Measurements from ENCODE around the gene SCGB3A2. TPM values are rescaled to one million over a fixed set of nuclear protein-coding genes. Genes with fewer than 3 reads are reported as not detected.

The SCGB3A2 gene
- total RNA-seq, 1 experiment from 2014 or later = not detected

DNA sequence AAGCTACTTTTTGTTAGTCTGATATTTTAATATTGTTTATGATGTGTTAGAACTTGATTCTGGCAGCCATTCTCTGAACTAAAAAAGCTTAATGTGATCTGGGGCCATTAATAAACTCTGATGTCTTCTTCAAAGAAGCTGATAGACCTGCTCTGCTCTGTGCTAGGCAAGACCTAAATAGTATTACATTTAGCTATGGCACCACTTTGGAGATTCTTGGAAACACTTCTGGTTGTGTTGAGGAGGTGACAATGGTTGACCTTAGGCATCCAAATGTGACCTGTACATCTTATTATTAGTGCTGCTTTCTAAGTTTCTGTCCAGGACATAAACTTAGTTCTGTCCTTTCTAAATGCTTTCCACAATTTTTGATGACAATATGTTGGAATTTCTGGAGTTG lies 21.7 kb upstream of the SCGB3A2 start:
- H3K9me3 Mint-ChIP-seq (ENCODE audit: low read depth, unreplicated experiment) = peaks cover 3% of the 10 kb centered on the region
- H3K36me3 Mint-ChIP-seq (ENCODE audit: insufficient read depth, unreplicated experiment) = no peaks in the 10 kb centered on the region
- CTCF ChIA-PET = interaction anchor here (1.3 to 2.0 kb wide), 2 partner anchors 30 to 78 kb away, joined by 12 to 16 read pairs; no protein-coding TSS in a partner anchor
- H3K27me3 Mint-ChIP-seq (ENCODE audit: unreplicated experiment) = no peaks in the 10 kb centered on the region
- no peak overlapping the region for H3K4me3 Mint-ChIP-seq (ENCODE audit: low read depth, unreplicated experiment)
- TF ChIP-seq, protein P1, sequence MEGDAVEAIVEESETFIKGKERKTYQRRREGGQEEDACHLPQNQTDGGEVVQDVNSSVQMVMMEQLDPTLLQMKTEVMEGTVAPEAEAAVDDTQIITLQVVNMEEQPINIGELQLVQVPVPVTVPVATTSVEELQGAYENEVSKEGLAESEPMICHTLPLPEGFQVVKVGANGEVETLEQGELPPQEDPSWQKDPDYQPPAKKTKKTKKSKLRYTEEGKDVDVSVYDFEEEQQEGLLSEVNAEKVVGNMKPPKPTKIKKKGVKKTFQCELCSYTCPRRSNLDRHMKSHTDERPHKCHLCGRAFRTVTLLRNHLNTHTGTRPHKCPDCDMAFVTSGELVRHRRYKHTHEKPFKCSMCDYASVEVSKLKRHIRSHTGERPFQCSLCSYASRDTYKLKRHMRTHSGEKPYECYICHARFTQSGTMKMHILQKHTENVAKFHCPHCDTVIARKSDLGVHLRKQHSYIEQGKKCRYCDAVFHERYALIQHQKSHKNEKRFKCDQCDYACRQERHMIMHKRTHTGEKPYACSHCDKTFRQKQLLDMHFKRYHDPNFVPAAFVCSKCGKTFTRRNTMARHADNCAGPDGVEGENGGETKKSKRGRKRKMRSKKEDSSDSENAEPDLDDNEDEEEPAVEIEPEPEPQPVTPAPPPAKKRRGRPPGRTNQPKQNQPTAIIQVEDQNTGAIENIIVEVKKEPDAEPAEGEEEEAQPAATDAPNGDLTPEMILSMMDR (IDR thresholded peaks at IDR 0.05; ENCODE audit: unreplicated experiment) = no peak
- H3K27ac Mint-ChIP-seq (ENCODE audit: unreplicated experiment) = no peak overlapping the region
- peaks cover 57% of the 10 kb centered on the region for H3K4me1 Mint-ChIP-seq (ENCODE audit: low read depth, unreplicated experiment)
- DNase-seq = no peak
- intact Hi-C loops (cut with micrococcal nuclease; ENCODE audit: unreplicated experiment) = loop anchor here (1.0 to 5.0 kb wide), 4 partner anchors 18 to 250 kb away; no protein-coding TSS in a partner anchor
- no TSS peak for BruUV-seq (replicated peaks)

DNA sequence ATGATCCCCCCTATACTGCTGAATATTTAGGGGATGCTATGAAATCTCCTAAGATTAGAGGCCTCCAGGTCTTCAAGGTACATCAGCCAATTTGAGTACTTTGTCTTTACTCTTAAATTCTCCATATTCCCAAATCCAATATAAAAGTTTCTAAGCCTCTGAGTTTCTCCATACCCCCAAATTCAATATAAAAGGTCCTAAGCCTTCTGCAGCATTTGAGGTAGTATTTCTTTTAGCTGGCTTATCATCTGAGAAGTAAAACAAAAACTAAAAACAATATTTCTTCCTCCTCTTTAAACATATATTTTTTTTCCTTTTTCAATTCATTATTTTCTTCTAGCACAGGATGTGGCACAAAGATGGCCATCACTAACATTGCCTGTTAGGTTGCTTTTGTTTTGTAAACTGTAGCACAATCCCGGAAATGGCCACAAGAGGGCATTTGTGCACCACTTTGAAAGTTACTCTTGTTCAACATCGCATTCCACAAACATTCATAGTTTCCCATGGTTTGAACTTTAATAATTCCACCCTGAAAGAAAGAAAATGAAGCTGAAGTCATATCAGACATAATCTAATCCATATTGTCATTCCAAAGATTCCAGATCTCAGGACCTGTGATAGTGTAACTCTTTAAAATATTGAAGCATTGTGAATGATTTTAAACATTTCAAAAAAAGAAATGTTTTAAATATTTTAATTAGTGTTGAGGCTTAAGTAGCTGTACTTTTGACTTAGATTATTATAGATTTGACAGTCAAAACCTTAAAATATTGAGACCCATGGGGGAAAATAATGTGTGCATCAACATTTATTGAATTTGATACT lies 21.0 kb upstream of the SCGB3A2 start:
- CTCF ChIA-PET = interaction anchor here (0.7 to 2.0 kb wide), 7 partner anchors 20 to 229 kb away, joined by 4 to 16 read pairs (median 5); no protein-coding TSS in a partner anchor

DNA sequence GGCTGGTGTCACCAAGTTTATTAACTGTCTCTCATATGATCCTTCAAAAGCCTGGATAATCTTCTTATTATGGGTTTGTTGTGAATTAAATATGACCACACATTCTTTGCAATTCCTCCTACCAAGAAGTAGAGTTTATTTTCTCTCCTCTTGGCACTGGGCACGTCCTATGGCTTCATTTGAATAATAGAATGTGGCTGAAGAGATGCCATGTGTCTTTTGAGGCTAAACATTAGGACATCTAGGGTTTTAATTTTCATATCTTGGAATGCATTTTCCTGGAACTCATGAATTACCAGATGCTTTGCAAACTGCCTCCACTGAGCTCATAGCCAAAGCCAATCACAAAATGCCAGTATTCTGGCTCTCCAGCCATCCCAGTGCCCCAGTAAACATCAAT lies 19.9 kb upstream of the SCGB3A2 start:
- TF ChIP-seq, protein P1 (IDR thresholded peaks at IDR 0.05; ENCODE audit: unreplicated experiment) = no peak
- intact Hi-C loops (cut with micrococcal nuclease; ENCODE audit: unreplicated experiment) = loop anchor here (1.0 to 5.0 kb wide), 2 partner anchors 230 to 249 kb away; no protein-coding TSS in a partner anchor
- H3K27ac Mint-ChIP-seq (ENCODE audit: unreplicated experiment) = no peak overlapping the region

More for the DNA sequence above, 21.0 kb upstream of the SCGB3A2 start:
- Mint-ChIP-seq H3K36me3 (ENCODE audit: insufficient read depth, unreplicated experiment) (no peaks in the 10 kb centered on the region), H3K4me1 (ENCODE audit: low read depth, unreplicated experiment) (peaks cover 57% of the 10 kb centered on the region), H3K27ac (ENCODE audit: unreplicated experiment) (no peak overlapping the region), H3K9me3 (ENCODE audit: low read depth, unreplicated experiment) (no peaks in the 10 kb centered on the region), H3K4me3 (ENCODE audit: low read depth, unreplicated experiment) (no peak overlapping the region), H3K27me3 (ENCODE audit: unreplicated experiment) (no peaks in the 10 kb centered on the region)
- BruUV-seq (replicated peaks) = no TSS peak
- peak; percentile 76 for DNase-seq
- intact Hi-C loops (cut with micrococcal nuclease; ENCODE audit: unreplicated experiment) = loop anchor here (1.0 to 5.0 kb wide), 5 partner anchors 19 to 250 kb away; no protein-coding TSS in a partner anchor
- TF ChIP-seq, protein P1 (IDR thresholded peaks at IDR 0.05; ENCODE audit: unreplicated experiment) = peak; percentile 70

DNA sequence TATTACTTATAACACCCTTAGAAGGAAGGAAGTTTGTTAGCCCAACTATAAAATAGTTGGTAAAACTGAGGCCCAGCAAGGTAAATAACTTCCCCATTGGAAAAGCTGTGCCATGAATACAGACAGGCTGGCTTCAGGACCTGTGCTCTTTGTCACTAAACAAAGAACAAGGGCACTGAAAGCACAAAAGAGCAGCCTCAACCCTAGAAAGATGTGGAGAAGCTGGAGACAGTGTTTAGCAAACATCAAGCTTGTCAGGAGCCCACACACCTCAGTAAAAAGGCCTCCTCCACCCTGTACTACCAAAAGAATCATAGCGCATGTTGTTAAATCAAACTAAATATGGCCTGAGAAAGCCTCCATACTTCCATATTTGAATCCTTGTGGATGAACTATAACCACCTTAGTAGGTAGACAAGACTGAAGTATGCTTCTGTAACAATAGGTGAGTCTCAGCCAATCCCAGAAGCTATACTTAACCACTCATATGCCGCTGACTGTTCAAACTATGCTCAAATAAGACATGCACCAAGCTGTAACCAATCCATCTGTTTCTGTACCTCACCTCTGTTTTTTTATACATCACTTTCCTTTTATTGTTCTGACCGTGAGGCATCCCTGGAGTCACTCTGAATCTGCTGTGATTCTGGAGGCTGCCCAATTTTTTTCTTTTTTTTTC lies 18.4 kb upstream of the SCGB3A2 start:
- DNase-seq = no peak
- intact Hi-C loops (cut with micrococcal nuclease; ENCODE audit: unreplicated experiment) = loop anchor here (5.0 kb wide), 1 partner anchor 247 kb away; no protein-coding TSS in a partner anchor
- Mint-ChIP-seq H3K36me3 (ENCODE audit: insufficient read depth, unreplicated experiment) (no peaks in the 10 kb centered on the region), H3K27me3 (ENCODE audit: unreplicated experiment) (no peaks in the 10 kb centered on the region), H3K4me1 (ENCODE audit: low read depth, unreplicated experiment) (peaks cover 39% of the 10 kb centered on the region), H3K27ac (ENCODE audit: unreplicated experiment) (no peak overlapping the region), H3K4me3 (ENCODE audit: low read depth, unreplicated experiment) (no peak overlapping the region), H3K9me3 (ENCODE audit: low read depth, unreplicated experiment) (no peaks in the 10 kb centered on the region)
- BruUV-seq (replicated peaks) = no TSS peak
- CTCF ChIA-PET = interaction anchor here (1.0 to 1.6 kb wide), 3 partner anchors 11 to 27 kb away, joined by 3 to 10 read pairs (median 3); no protein-coding TSS in a partner anchor
- TF ChIP-seq, protein P1 (IDR thresholded peaks at IDR 0.05; ENCODE audit: unreplicated experiment) = no peak

More for the DNA sequence above, 19.9 kb upstream of the SCGB3A2 start:
- peaks cover 55% of the 10 kb centered on the region for H3K4me1 Mint-ChIP-seq (ENCODE audit: low read depth, unreplicated experiment)
- no peak overlapping the region for H3K4me3 Mint-ChIP-seq (ENCODE audit: low read depth, unreplicated experiment)
- no peak for DNase-seq
- H3K9me3 Mint-ChIP-seq (ENCODE audit: low read depth, unreplicated experiment) = no peaks in the 10 kb centered on the region
- no peaks in the 10 kb centered on the region for H3K36me3 Mint-ChIP-seq (ENCODE audit: insufficient read depth, unreplicated experiment)
- H3K27me3 Mint-ChIP-seq (ENCODE audit: unreplicated experiment) = no peaks in the 10 kb centered on the region
- CTCF ChIA-PET = interaction anchor here (0.6 to 1.6 kb wide), 3 partner anchors 29 to 82 kb away, joined by 4 read pairs; no protein-coding TSS in a partner anchor
- no TSS peak for BruUV-seq (replicated peaks)

All from Calu3 (cell line).